ENCODE measurements around the gene CPA3. TPM values are rescaled to one million over a fixed set of nuclear protein-coding genes. Genes with fewer than 3 reads are reported as not detected.

CPA3 gene
- total RNA-seq, 1 donor from 2014 or later, result not detected

- Mint-ChIP-seq H3K27ac (no peak overlapping the region), H3K4me1 (no peaks in the 10 kb centered on the region), H3K27me3 (ENCODE audit: low read depth) (peaks cover 31% of the 10 kb centered on the region), H3K36me3 (no peaks in the 10 kb centered on the region), H3K4me3 (no peak overlapping the region), H3K9me3 (peaks cover 12% of the 10 kb centered on the region)
- TF ChIP-seq, protein P1, sequence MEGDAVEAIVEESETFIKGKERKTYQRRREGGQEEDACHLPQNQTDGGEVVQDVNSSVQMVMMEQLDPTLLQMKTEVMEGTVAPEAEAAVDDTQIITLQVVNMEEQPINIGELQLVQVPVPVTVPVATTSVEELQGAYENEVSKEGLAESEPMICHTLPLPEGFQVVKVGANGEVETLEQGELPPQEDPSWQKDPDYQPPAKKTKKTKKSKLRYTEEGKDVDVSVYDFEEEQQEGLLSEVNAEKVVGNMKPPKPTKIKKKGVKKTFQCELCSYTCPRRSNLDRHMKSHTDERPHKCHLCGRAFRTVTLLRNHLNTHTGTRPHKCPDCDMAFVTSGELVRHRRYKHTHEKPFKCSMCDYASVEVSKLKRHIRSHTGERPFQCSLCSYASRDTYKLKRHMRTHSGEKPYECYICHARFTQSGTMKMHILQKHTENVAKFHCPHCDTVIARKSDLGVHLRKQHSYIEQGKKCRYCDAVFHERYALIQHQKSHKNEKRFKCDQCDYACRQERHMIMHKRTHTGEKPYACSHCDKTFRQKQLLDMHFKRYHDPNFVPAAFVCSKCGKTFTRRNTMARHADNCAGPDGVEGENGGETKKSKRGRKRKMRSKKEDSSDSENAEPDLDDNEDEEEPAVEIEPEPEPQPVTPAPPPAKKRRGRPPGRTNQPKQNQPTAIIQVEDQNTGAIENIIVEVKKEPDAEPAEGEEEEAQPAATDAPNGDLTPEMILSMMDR (IDR thresholded peaks at IDR 0.05; ENCODE audit: unreplicated experiment), result no peak
- no peak for DNase-seq (ENCODE audit: low spot score in 2 of 2, unreplicated experiment in 2 of 2)
Measured at GRCh38 chr3:148925845-148926244, 60.7 kb downstream of the CPA3 start.

- DNase-seq (ENCODE audit: low spot score in 2 of 2, unreplicated experiment in 2 of 2), result no peak
- Mint-ChIP-seq H3K4me3 (no peak overlapping the region), H3K4me1 (no peaks in the 10 kb centered on the region), H3K27me3 (ENCODE audit: low read depth) (peaks cover 26% of the 10 kb centered on the region), H3K9me3 (no peaks in the 10 kb centered on the region), H3K36me3 (no peaks in the 10 kb centered on the region), H3K27ac (no peak overlapping the region)
- TF ChIP-seq, protein P1 (IDR thresholded peaks at IDR 0.05; ENCODE audit: unreplicated experiment), result no peak
Measured at GRCh38 chr3:148930752-148931151, 65.7 kb downstream of the CPA3 start.

- H3K4me3 Mint-ChIP-seq, result no peak overlapping the region
- peaks cover 20% of the 10 kb centered on the region for H3K27me3 Mint-ChIP-seq (ENCODE audit: low read depth)
- TF ChIP-seq, protein P1 (IDR thresholded peaks at IDR 0.05; ENCODE audit: unreplicated experiment), result no peak
- no peaks in the 10 kb centered on the region for H3K36me3 Mint-ChIP-seq
- no peak overlapping the region for H3K27ac Mint-ChIP-seq
- no peaks in the 10 kb centered on the region for H3K4me1 Mint-ChIP-seq
- H3K9me3 Mint-ChIP-seq, result no peaks in the 10 kb centered on the region
- DNase-seq (ENCODE audit: low spot score in 2 of 2, unreplicated experiment in 2 of 2), result no peak
Measured at GRCh38 chr3:148931574-148931973, 66.5 kb downstream of the CPA3 start.

- Mint-ChIP-seq H3K27me3 (ENCODE audit: low read depth) (peaks cover 20% of the 10 kb centered on the region), H3K9me3 (no peaks in the 10 kb centered on the region), H3K4me3 (no peak overlapping the region), H3K36me3 (no peaks in the 10 kb centered on the region), H3K4me1 (no peaks in the 10 kb centered on the region), H3K27ac (no peak overlapping the region)
- no peak for DNase-seq (ENCODE audit: low spot score in 2 of 2, unreplicated experiment in 2 of 2)
- TF ChIP-seq, protein P1 (IDR thresholded peaks at IDR 0.05; ENCODE audit: unreplicated experiment), result no peak
Measured at GRCh38 chr3:148932972-148933371, 67.9 kb downstream of the CPA3 start.

- Mint-ChIP-seq H3K27me3 (ENCODE audit: low read depth) (peaks cover 22% of the 10 kb centered on the region), H3K4me3 (no peak overlapping the region), H3K36me3 (no peaks in the 10 kb centered on the region), H3K9me3 (no peaks in the 10 kb centered on the region), H3K27ac (no peak overlapping the region), H3K4me1 (no peaks in the 10 kb centered on the region)
- DNase-seq (ENCODE audit: low spot score in 2 of 2, unreplicated experiment in 2 of 2), result no peak
- TF ChIP-seq, protein P1 (IDR thresholded peaks at IDR 0.05; ENCODE audit: unreplicated experiment), result no peak
Measured at GRCh38 chr3:148937467-148938255, 72.6 kb downstream of the CPA3 start.

Measured in mesothelial cell of epicardium (in vitro differentiated cells).